ENCODE data around the gene PRICKLE2.

PRICKLE2 gene

GRCh38 chr3:64111083-64111482, 114.2 kb downstream of the PRICKLE2 start:
- ATAC-seq: no peak
- TF ChIP-seq ARNTL (CRISPR knock-in tag; IDR thresholded peaks at IDR 0.05; ENCODE audit: borderline replicate concordance, low read depth) (no peak), PATZ1 (CRISPR knock-in tag; IDR thresholded peaks at IDR 0.05; ENCODE audit: borderline replicate concordance) (no peak), CSDC2 (CRISPR knock-in tag; IDR thresholded peaks at IDR 0.05) (no peak), TCF4 (CRISPR knock-in tag; IDR thresholded peaks at IDR 0.05; ENCODE audit: borderline replicate concordance) (no peak), SNAI2 (CRISPR knock-in tag; IDR thresholded peaks at IDR 0.05) (no peak)

- no peak for ATAC-seq
- TF ChIP-seq ZC3H10 (CRISPR knock-in tag; IDR thresholded peaks at IDR 0.05) (no peak), PPARA (CRISPR knock-in tag; IDR thresholded peaks at IDR 0.05; ENCODE audit: borderline replicate concordance) (no peak), TOX (CRISPR knock-in tag; IDR thresholded peaks at IDR 0.05; ENCODE audit: borderline replicate concordance) (no peak), TCF4 (CRISPR knock-in tag; IDR thresholded peaks at IDR 0.05; ENCODE audit: borderline replicate concordance) (no peak), ESRRG (CRISPR knock-in tag; IDR thresholded peaks at IDR 0.05) (no peak), GLIS3 (CRISPR knock-in tag; IDR thresholded peaks at IDR 0.05) (no peak), SNAI2 (CRISPR knock-in tag; IDR thresholded peaks at IDR 0.05) (no peak), CSDC2 (CRISPR knock-in tag; IDR thresholded peaks at IDR 0.05) (no peak), ISL1 (CRISPR knock-in tag; IDR thresholded peaks at IDR 0.05) (no peak), ZFP30 (CRISPR knock-in tag; IDR thresholded peaks at IDR 0.05) (no peak), ZNF8 (CRISPR knock-in tag; IDR thresholded peaks at IDR 0.05) (no peak), PATZ1 (CRISPR knock-in tag; IDR thresholded peaks at IDR 0.05; ENCODE audit: borderline replicate concordance) (no peak), ARNTL (CRISPR knock-in tag; IDR thresholded peaks at IDR 0.05; ENCODE audit: borderline replicate concordance, low read depth) (no peak), ZFP3 (CRISPR knock-in tag; IDR thresholded peaks at IDR 0.05) (no peak), ZNF70 (CRISPR knock-in tag; IDR thresholded peaks at IDR 0.05) (no peak), OSR1 (CRISPR knock-in tag; IDR thresholded peaks at IDR 0.05) (no peak)
Measured at GRCh38 chr3:64110071-64110470, 115.2 kb downstream of the PRICKLE2 start.

GRCh38 chr3:64109438-64109837, 115.8 kb downstream of the PRICKLE2 start:
- TF ChIP-seq CSDC2 (CRISPR knock-in tag; IDR thresholded peaks at IDR 0.05) (no peak), OSR1 (CRISPR knock-in tag; IDR thresholded peaks at IDR 0.05) (no peak), ZFP3 (CRISPR knock-in tag; IDR thresholded peaks at IDR 0.05) (no peak), ESRRG (CRISPR knock-in tag; IDR thresholded peaks at IDR 0.05) (no peak), BACH2 (CRISPR knock-in tag; IDR thresholded peaks at IDR 0.05; ENCODE audit: borderline replicate concordance) (no peak), ZC3H10 (CRISPR knock-in tag; IDR thresholded peaks at IDR 0.05) (no peak), ZNF8 (CRISPR knock-in tag; IDR thresholded peaks at IDR 0.05) (no peak), GLIS3 (CRISPR knock-in tag; IDR thresholded peaks at IDR 0.05) (no peak), TOX (CRISPR knock-in tag; IDR thresholded peaks at IDR 0.05; ENCODE audit: borderline replicate concordance) (no peak), TCF4 (CRISPR knock-in tag; IDR thresholded peaks at IDR 0.05; ENCODE audit: borderline replicate concordance) (no peak), ISL1 (CRISPR knock-in tag; IDR thresholded peaks at IDR 0.05) (no peak), ARNTL (CRISPR knock-in tag; IDR thresholded peaks at IDR 0.05; ENCODE audit: borderline replicate concordance, low read depth) (no peak), POU6F1 (CRISPR knock-in tag; IDR thresholded peaks at IDR 0.05; ENCODE audit: borderline replicate concordance, low read depth) (no peak), ZFP30 (CRISPR knock-in tag; IDR thresholded peaks at IDR 0.05) (no peak), ZNF70 (CRISPR knock-in tag; IDR thresholded peaks at IDR 0.05) (no peak)
- no peak for ATAC-seq

- TF ChIP-seq TCF4 (CRISPR knock-in tag; IDR thresholded peaks at IDR 0.05; ENCODE audit: borderline replicate concordance): no peak
- no peak for TF ChIP-seq RARB (CRISPR knock-in tag; IDR thresholded peaks at IDR 0.05)
- no peak for TF ChIP-seq GLIS3 (CRISPR knock-in tag; IDR thresholded peaks at IDR 0.05)
- no peak for TF ChIP-seq ZFP30 (CRISPR knock-in tag; IDR thresholded peaks at IDR 0.05)
- no peak for TF ChIP-seq CREB5 (CRISPR knock-in tag; IDR thresholded peaks at IDR 0.05; ENCODE audit: low read depth)
- TF ChIP-seq BACH2 (CRISPR knock-in tag; IDR thresholded peaks at IDR 0.05; ENCODE audit: borderline replicate concordance): no peak
- no peak for TF ChIP-seq TSHZ2 (CRISPR knock-in tag; IDR thresholded peaks at IDR 0.05)
- TF ChIP-seq ESRRG (CRISPR knock-in tag; IDR thresholded peaks at IDR 0.05): no peak
- ATAC-seq: no peak
Measured at GRCh38 chr3:64108784-64109317, 116.4 kb downstream of the PRICKLE2 start.

All from SK-N-SH treated with all-trans-retinoic acid at 6 μM for 48 hours (cell line).